BE2C (cell line): ENCODE measurements around the gene ZNF668.

Source experiments
- DNase-seq: peaks from one replicate; pipeline ENCODE4 v3.0.0-alpha.2; 2020
- H3K27me3 ChIP-seq: fragments of 250-450 bp; sonication (Bioruptor Pico); 2 replicates; pipeline ENCODE4 v1.5.1; 2020; ENCODE audit warnings: mild to moderate bottlenecking
- H3K36me3 ChIP-seq: fragments of 250-450 bp; sonication (Bioruptor Pico); 2 replicates; pipeline ENCODE4 v1.5.1; 2020; ENCODE audit warnings: mild to moderate bottlenecking
- H3K4me1 ChIP-seq: fragments of 250-450 bp; sonication (Bioruptor Pico); 2 replicates; pipeline ENCODE4 v1.5.1; 2020
- H3K4me3 ChIP-seq: 2 replicates; pipeline ENCODE4 v1.5.1; 2011; ENCODE audit warnings: low read depth, low read length
- H3K9me3 ChIP-seq: fragments of 250-450 bp; sonication (Bioruptor Pico); 2 replicates; pipeline ENCODE4 v1.5.1; 2020
- TF ChIP-seq, protein P1 (sequence below): IDR thresholded peaks from 2 replicates; pipeline ENCODE4 v1.5.1; 2012; ENCODE audit warnings: mild to moderate bottlenecking, low read depth, low read length

Gene ZNF668

DNA sequence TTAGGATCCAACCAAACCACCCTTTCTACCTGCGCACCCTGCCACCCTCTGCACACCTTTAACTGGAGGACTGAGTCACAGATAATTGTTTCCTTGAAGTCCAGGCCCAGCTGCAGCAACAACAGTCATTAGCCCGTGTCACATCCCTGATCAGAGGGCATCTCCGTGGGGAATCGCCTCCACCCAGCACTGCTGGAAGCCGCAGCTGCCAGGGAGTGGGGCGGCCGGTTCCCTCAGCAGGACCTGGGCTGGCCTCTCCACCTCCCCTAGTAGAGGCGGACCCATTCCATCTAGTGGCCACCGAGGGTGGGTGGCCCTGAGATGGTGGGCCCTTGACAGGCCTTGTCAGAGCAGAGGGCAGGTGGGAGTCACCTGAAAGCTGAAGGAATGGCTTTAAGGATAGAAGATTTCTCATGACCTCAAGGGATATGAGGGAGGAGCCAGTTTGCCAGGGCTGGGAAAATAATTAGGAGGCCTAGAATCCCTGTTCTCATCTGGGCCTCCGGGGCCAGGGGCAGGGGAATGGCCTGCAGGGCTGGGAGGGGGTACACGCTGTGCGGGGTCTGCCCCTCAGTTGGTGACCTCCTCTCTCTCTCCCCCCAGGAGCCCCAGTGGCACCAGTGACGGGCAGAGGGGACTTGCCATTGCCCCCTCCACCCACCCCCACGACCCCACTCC, 8.5 kb upstream of the ZNF668 start:
- TF ChIP-seq, protein P1, sequence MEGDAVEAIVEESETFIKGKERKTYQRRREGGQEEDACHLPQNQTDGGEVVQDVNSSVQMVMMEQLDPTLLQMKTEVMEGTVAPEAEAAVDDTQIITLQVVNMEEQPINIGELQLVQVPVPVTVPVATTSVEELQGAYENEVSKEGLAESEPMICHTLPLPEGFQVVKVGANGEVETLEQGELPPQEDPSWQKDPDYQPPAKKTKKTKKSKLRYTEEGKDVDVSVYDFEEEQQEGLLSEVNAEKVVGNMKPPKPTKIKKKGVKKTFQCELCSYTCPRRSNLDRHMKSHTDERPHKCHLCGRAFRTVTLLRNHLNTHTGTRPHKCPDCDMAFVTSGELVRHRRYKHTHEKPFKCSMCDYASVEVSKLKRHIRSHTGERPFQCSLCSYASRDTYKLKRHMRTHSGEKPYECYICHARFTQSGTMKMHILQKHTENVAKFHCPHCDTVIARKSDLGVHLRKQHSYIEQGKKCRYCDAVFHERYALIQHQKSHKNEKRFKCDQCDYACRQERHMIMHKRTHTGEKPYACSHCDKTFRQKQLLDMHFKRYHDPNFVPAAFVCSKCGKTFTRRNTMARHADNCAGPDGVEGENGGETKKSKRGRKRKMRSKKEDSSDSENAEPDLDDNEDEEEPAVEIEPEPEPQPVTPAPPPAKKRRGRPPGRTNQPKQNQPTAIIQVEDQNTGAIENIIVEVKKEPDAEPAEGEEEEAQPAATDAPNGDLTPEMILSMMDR = no peak
- H3K27me3 ChIP-seq = no peaks in the 10 kb centered on the region
- no peak overlapping the region for H3K4me3 ChIP-seq
- H3K36me3 ChIP-seq = peaks cover 45% of the 10 kb centered on the region
- H3K4me1 ChIP-seq = no peaks in the 10 kb centered on the region; the same call in 1 of the 2 replicates
- no peaks in the 10 kb centered on the region for H3K9me3 ChIP-seq
- DNase-seq = no peak

DNA sequence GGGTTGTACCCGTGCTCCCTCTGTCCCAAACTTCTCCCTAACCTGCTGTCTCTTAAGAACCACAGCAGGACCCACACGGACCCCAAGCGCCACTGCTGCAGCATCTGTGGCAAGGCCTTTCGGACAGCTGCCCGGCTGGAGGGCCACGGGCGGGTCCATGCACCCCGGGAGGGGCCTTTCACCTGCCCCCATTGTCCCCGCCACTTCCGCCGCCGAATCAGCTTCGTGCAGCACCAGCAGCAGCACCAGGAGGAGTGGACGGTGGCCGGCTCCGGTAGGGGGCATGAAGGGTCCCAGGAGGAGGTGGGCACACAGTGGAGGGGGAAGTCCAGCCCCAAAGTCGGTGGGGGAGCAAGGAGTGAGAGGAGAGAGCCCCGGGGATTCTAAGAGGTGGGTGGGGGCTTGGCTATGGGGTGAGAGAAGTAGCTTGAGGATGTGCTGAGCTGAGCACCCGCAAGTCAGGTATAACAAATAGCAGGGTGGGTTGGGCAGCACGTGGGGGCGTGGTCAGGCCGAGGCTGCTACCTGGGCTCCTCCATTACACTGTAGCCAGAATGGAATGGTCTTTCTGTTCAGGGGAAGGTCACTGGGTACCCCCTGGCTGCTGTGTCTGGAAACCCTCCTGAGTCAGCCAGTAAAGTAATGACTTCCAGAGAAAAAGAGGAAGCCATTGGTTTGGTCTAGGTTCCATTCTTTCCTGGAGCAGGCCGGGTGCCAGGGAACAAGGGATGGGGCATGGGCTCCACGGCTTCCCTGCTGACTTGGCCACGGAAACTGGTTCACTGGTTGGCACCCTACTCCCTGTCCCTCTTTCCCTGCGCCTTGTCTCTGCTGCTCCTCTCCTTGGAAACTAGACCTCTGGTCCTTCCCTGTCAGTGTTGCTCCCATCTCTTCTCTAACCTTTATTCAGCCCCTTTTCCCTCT, 7.7 kb upstream of the ZNF668 start:
- no peaks in the 10 kb centered on the region for H3K27me3 ChIP-seq
- TF ChIP-seq, protein P1 = no peak
- H3K36me3 ChIP-seq = peaks cover 54% of the 10 kb centered on the region

DNA sequence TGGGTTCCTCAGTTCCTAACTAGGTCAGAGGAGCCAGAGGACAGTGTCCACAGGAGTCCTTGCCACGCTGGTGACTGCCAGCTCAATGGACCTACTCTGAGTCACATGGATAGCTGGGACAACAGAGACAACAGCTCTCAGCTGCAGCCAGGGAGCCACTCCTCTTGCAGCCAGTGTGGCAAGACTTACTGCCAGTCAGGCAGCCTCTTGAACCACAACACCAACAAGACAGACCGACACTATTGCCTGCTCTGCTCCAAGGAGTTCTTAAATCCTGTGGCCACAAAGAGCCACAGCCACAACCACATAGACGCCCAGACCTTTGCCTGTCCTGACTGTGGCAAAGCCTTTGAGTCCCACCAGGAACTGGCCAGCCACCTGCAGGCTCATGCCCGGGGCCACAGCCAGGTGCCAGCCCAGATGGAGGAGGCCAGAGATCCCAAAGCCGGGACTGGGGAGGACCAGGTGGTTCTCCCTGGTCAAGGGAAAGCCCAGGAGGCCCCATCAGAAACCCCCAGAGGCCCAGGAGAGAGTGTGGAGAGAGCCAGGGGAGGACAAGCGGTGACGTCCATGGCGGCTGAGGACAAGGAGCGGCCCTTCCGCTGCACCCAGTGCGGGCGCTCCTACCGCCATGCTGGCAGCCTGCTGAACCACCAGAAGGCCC, 6.8 kb upstream of the ZNF668 start:
- Histone ChIP-seq H3K4me3 (no peak overlapping the region), H3K9me3 (no peaks in the 10 kb centered on the region), H3K4me1 (no peaks in the 10 kb centered on the region; the same call in 1 of the 2 replicates), H3K36me3 (peaks cover 60% of the 10 kb centered on the region), H3K27me3 (no peaks in the 10 kb centered on the region)
- DNase-seq = no peak
- TF ChIP-seq, protein P1 = no peak

More for the DNA sequence above, 7.7 kb upstream of the ZNF668 start:
- H3K9me3 ChIP-seq = no peaks in the 10 kb centered on the region
- H3K4me1 ChIP-seq = no peaks in the 10 kb centered on the region; the same call in 1 of the 2 replicates
- DNase-seq = no peak
- no peak overlapping the region for H3K4me3 ChIP-seq

DNA sequence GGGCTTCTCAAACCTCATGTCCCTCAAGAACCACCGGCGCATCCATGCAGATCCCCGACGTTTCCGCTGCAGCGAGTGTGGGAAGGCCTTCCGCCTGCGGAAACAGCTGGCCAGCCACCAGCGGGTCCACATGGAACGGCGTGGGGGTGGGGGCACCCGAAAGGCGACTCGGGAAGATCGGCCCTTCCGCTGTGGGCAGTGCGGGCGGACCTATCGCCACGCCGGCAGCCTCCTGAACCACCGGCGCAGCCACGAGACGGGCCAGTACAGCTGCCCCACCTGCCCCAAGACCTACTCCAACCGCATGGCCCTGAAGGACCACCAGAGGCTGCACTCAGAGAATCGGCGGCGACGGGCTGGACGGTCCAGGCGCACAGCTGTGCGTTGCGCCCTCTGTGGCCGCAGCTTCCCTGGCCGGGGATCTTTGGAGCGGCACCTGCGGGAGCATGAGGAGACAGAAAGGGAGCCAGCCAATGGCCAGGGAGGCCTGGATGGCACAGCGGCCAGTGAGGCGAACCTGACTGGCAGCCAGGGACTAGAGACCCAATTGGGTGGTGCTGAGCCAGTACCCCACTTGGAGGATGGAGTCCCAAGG, 6.1 kb upstream of the ZNF668 start:
- no peaks in the 10 kb centered on the region; the same call in 1 of the 2 replicates for H3K4me1 ChIP-seq
- no peaks in the 10 kb centered on the region for H3K9me3 ChIP-seq
- H3K36me3 ChIP-seq = peaks cover 60% of the 10 kb centered on the region
- no peaks in the 10 kb centered on the region for H3K27me3 ChIP-seq
- DNase-seq = no peak
- H3K4me3 ChIP-seq = no peak overlapping the region
- TF ChIP-seq, protein P1 = no peak

DNA sequence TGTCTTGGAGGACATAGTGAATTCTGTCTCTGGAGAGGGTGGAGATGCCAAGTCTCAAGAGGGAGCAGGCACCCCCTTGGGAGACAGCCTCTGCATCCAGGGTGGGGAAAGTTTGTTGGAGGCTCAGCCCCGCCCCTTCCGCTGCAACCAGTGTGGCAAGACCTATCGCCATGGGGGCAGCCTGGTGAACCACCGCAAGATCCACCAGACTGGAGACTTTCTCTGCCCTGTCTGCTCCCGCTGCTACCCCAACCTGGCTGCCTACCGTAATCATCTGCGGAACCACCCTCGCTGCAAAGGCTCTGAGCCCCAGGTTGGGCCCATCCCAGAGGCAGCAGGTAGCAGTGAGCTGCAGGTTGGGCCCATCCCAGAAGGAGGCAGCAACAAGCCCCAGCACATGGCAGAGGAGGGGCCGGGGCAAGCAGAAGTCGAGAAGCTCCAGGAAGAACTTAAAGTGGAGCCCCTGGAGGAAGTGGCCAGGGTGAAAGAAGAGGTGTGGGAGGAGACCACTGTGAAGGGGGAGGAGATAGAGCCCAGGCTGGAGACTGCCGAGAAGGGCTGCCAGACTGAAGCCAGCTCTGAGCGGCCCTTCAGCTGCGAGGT, 5.4 kb upstream of the ZNF668 start:
- no peak for DNase-seq
- Histone ChIP-seq H3K9me3 (no peaks in the 10 kb centered on the region), H3K4me3 (no peak overlapping the region), H3K4me1 (no peaks in the 10 kb centered on the region; the same call in 1 of the 2 replicates), H3K27me3 (no peaks in the 10 kb centered on the region), H3K36me3 (peaks cover 60% of the 10 kb centered on the region)
- TF ChIP-seq, protein P1 = no peak
